GM23248 (cell line): ENCODE results near the gene ZNF750. TPM values are rescaled to one million over a fixed set of nuclear protein-coding genes. Genes with fewer than 3 reads are reported as not detected.

ENCODE experiments used
- DNase-seq: peaks from one replicate; pipeline ENCODE4 v3.0.0-alpha.2; 2015
- H2AFZ ChIP-seq: fragments of 200-600 bp; sonication (generic); 2 replicates; pipeline ENCODE4 v1.6.1; 2016; ENCODE audit warnings: antibody characterized with exemption
- H3F3A ChIP-seq: fragments of 200-600 bp; sonication (generic); 2 replicates; pipeline ENCODE4 v1.6.1; 2016; ENCODE audit warnings: mild to moderate bottlenecking, antibody characterized with exemption, mixed run types; ENCODE audit not compliant: insufficient read depth
- H3K27ac ChIP-seq: fragments of 200-600 bp; sonication (generic); 2 replicates; pipeline ENCODE4 v1.5.1; 2016; ENCODE audit warnings: mild to moderate bottlenecking
- H3K27me3 ChIP-seq: fragments of 200-600 bp; sonication (generic); replicated peaks from 2 replicates; pipeline ENCODE4 v1.6.1; 2016; ENCODE audit warnings: mild to moderate bottlenecking; ENCODE audit not compliant: insufficient read depth
- H3K36me3 ChIP-seq: fragments of 200-600 bp; sonication (generic); 2 replicates; pipeline ENCODE4 v1.6.1; 2016; ENCODE audit warnings: low read depth, mild to moderate bottlenecking
- H3K4me1 ChIP-seq: fragments of 200-600 bp; sonication (generic); 2 replicates; pipeline ENCODE4 v1.6.1; 2016; ENCODE audit warnings: mild to moderate bottlenecking; ENCODE audit not compliant: insufficient read depth
- H3K4me2 ChIP-seq: fragments of 200-600 bp; sonication (generic); one replicate; pipeline ENCODE4 v1.6.1; 2016; ENCODE audit warnings: mild to moderate bottlenecking; ENCODE audit not compliant: unreplicated experiment
- H3K4me3 ChIP-seq: fragments of 200-600 bp; sonication (generic); 2 replicates; pipeline ENCODE4 v1.5.1; 2016; ENCODE audit warnings: mild to moderate bottlenecking
- H3K79me2 ChIP-seq: fragments of 200-600 bp; sonication (generic); 2 replicates; pipeline ENCODE4 v1.6.1; 2016; ENCODE audit warnings: mild to moderate bottlenecking; ENCODE audit not compliant: insufficient read depth
- H3K9ac ChIP-seq: fragments of 200-600 bp; sonication (generic); 2 replicates; pipeline ENCODE4 v1.6.1; 2016; ENCODE audit warnings: mild to moderate bottlenecking
- H3K9me2 ChIP-seq: fragments of 200-600 bp; sonication (generic); 2 replicates; pipeline ENCODE4 v1.6.1; 2016; ENCODE audit warnings: mixed run types, mild to moderate bottlenecking, moderate library complexity; ENCODE audit not compliant: insufficient read depth
- H3K9me3 ChIP-seq: fragments of 200-600 bp; sonication (generic); one replicate; pipeline ENCODE4 v1.6.1; 2017; ENCODE audit warnings: low read depth
- H4K20me1 ChIP-seq: fragments of 200-600 bp; sonication (generic); 2 replicates; pipeline ENCODE4 v1.6.0; 2016; ENCODE audit not compliant: insufficient read depth
- EZH2 ChIP-seq: fragments of 200-600 bp; sonication (generic); IDR thresholded peaks from 2 replicates; pipeline ENCODE4 v1.6.1; 2018; ENCODE audit warnings: antibody characterized with exemption, mild to moderate bottlenecking; ENCODE audit not compliant: insufficient read depth, poor library complexity, severe bottlenecking
- EZH2phosphoT487 ChIP-seq: fragments of 200-600 bp; sonication (generic); IDR thresholded peaks from 2 replicates; pipeline ENCODE4 v1.6.1; 2018; ENCODE audit warnings: antibody characterized with exemption, moderate library complexity, mild to moderate bottlenecking, low read depth; ENCODE audit not compliant: insufficient read depth
- WGBS, 2 experiments: methylation state at CpG; one replicate each; pipeline ENCODE4 v1.1.6; 2015 to 2017; ENCODE audit warnings: low lambda C conversion rate in 2 of 2, low coverage in 1 of 2; ENCODE audit errors: missing lambda C conversion rate in 2 of 2; 5-methylcytosine and 5-hydroxymethylcytosine counted together
- in situ Hi-C: fragments of 300-500 bp; cut with MboI; formaldehyde crosslinking; loops from 2 replicates; pipeline ENCODE4 v1.15.0; 2020
- polyA plus RNA-seq: library from polyadenylated mRNA; unstranded; fragments of >200 nt; fragmentation: Nextera tagmentation; extraction: Ambion mirVana; gene quantifications from 2 replicates; pipeline ENCODE4 v1.2.1, GENCODE V29; 2016
- total RNA-seq: library from RNA; depleted of rRNA; stranded (reverse); fragments of >200 nt; shearing (Covaris generic); gene quantifications from 2 replicates; pipeline ENCODE4 v1.2.3, GENCODE V29; 2014

Gene ZNF750
- total and polyA plus RNA-seq, 2 experiments from 2014 or later: 0.11 TPM; not detected in 1

GRCh38 chr17:82851381-82851780 is 11.6 kb upstream of the ZNF750 start:
- Histone ChIP-seq H3K4me2 (no peak overlapping the region), H3K9ac (no peak overlapping the region), H3K9me3 (no peaks in the 10 kb centered on the region), H3K4me1 (no peaks in the 10 kb centered on the region), H3K27ac (no peak overlapping the region), H3K9me2 (no peaks in the 10 kb centered on the region), H3K4me3 (no peak overlapping the region), H3F3A (no peaks in the 10 kb centered on the region), H2AFZ (no peak overlapping the region), H3K79me2 (no peaks in the 10 kb centered on the region), H3K36me3 (no peaks in the 10 kb centered on the region), H4K20me1 (no peaks in the 10 kb centered on the region), H3K27me3 (no peaks in the 10 kb centered on the region)
- TF ChIP-seq EZH2phosphoT487: no peak
- TF ChIP-seq EZH2: no peak
- WGBS, 2 experiments: 95 to 96% methylated on average over 11 to 12 of the region's 12 CpGs
- DNase-seq: no peak
- in situ Hi-C loops: no loop called here

- no peaks in the 10 kb centered on the region for H3K9me2 ChIP-seq
- H3K4me3 ChIP-seq: no peak overlapping the region
- H3K27ac ChIP-seq: no peak overlapping the region
- H3K9ac ChIP-seq: no peak overlapping the region
- no peak for TF ChIP-seq EZH2phosphoT487
- TF ChIP-seq EZH2: no peak
- no peak overlapping the region for H3K4me2 ChIP-seq
- no peaks in the 10 kb centered on the region for H3K4me1 ChIP-seq
- in situ Hi-C loops: no loop called here
- H3K27me3 ChIP-seq: no peaks in the 10 kb centered on the region
- no peak for DNase-seq
- no peaks in the 10 kb centered on the region for H3K36me3 ChIP-seq
- H3F3A ChIP-seq: no peaks in the 10 kb centered on the region
- no peaks in the 10 kb centered on the region for H4K20me1 ChIP-seq
- no peaks in the 10 kb centered on the region for H3K79me2 ChIP-seq
- H2AFZ ChIP-seq: no peak overlapping the region
- WGBS, 2 experiments: 92 to 94% methylated on average over 23 to 33 of the region's 33 CpGs
- H3K9me3 ChIP-seq: no peaks in the 10 kb centered on the region
These were observed 9.5 kb upstream of the ZNF750 start for GRCh38 chr17:82849076-82849945.

GRCh38 chr17:82848022-82848592 is 8.3 kb upstream of the ZNF750 start:
- WGBS, 2 experiments: 93 to 96% methylated on average over 23 of the region's 23 CpGs
- no peaks in the 10 kb centered on the region for H3K4me1 ChIP-seq
- H3K9me2 ChIP-seq: no peaks in the 10 kb centered on the region
- no peaks in the 10 kb centered on the region for H3K79me2 ChIP-seq
- no peaks in the 10 kb centered on the region for H4K20me1 ChIP-seq
- no peak overlapping the region for H3K27ac ChIP-seq
- no peak overlapping the region for H2AFZ ChIP-seq
- TF ChIP-seq EZH2: no peak
- TF ChIP-seq EZH2phosphoT487: no peak
- DNase-seq: no peak
- H3K36me3 ChIP-seq: no peaks in the 10 kb centered on the region
- H3K27me3 ChIP-seq: no peaks in the 10 kb centered on the region
- in situ Hi-C loops: no loop called here
- no peak overlapping the region for H3K4me3 ChIP-seq
- H3K4me2 ChIP-seq: no peak overlapping the region
- H3F3A ChIP-seq: no peaks in the 10 kb centered on the region
- H3K9me3 ChIP-seq: no peaks in the 10 kb centered on the region
- H3K9ac ChIP-seq: no peak overlapping the region

GRCh38 chr17:82846061-82846691 is 6.4 kb upstream of the ZNF750 start:
- H3K4me1 ChIP-seq: no peaks in the 10 kb centered on the region
- H3F3A ChIP-seq: no peaks in the 10 kb centered on the region
- no peaks in the 10 kb centered on the region for H3K9me2 ChIP-seq
- no peak for DNase-seq
- H3K27ac ChIP-seq: no peak overlapping the region
- no peaks in the 10 kb centered on the region for H3K27me3 ChIP-seq
- no peak overlapping the region for H2AFZ ChIP-seq
- no peaks in the 10 kb centered on the region for H4K20me1 ChIP-seq
- no peaks in the 10 kb centered on the region for H3K9me3 ChIP-seq
- in situ Hi-C loops: no loop called here
- no peaks in the 10 kb centered on the region for H3K36me3 ChIP-seq
- no peak overlapping the region for H3K4me3 ChIP-seq
- H3K4me2 ChIP-seq: no peak overlapping the region
- 89 to 92% methylated on average over 24 to 25 of the region's 25 CpGs for WGBS, 2 experiments
- TF ChIP-seq EZH2phosphoT487 (no peak), EZH2 (no peak)
- no peak overlapping the region for H3K9ac ChIP-seq
- H3K79me2 ChIP-seq: no peaks in the 10 kb centered on the region
